Effector memory CD8-positive, alpha-beta T cell (primary cell): ENCODE results near the gene KCNK5.

Source experiments
- ATAC-seq: fragments of 150-1000 bp; cut with Tn5 transposase; replicated peaks from 2 replicates; pipeline ENCODE4 v1.10.0; 2021; ENCODE audit warnings: mild to moderate bottlenecking, moderate library complexity
- DNase-seq, 3 experiments: peaks; one replicate each; pipeline ENCODE4 v3.0.0; 2021
- H3K27ac Mint-ChIP-seq, 2 donors: one replicate each; pipeline ENCODE4 v1.8.0; 2022; ENCODE audit warnings: mild to moderate bottlenecking in 2 of 2, mixed read lengths in 2 of 2, moderate library complexity in 2 of 2
- H3K27me3 Mint-ChIP-seq, 2 donors: one replicate each; pipeline ENCODE4 v1.8.0; 2022; ENCODE audit warnings: mixed read lengths in 2 of 2
- H3K36me3 Mint-ChIP-seq: one replicate; pipeline ENCODE4 v1.8.0; 2022; ENCODE audit warnings: mild to moderate bottlenecking, moderate library complexity, mixed read lengths; ENCODE audit not compliant: insufficient read depth
- H3K4me1 Mint-ChIP-seq, 2 donors: one replicate each; pipeline ENCODE4 v1.8.0; 2022; ENCODE audit warnings: low read depth in 2 of 2, mixed read lengths in 2 of 2
- H3K4me3 Mint-ChIP-seq, 2 donors: one replicate each; pipeline ENCODE4 v1.8.0; 2022; ENCODE audit warnings: mild to moderate bottlenecking in 2 of 2, mixed read lengths in 2 of 2, moderate library complexity in 2 of 2
- H3K9me3 Mint-ChIP-seq, 2 donors: one replicate each; pipeline ENCODE4 v1.8.0; 2022; ENCODE audit warnings: mixed read lengths in 2 of 2

Gene KCNK5

GRCh38 chr6:39206250-39206721 lies 23.0 kb downstream of the KCNK5 start:
- no peaks in the 10 kb centered on the region for H3K27me3 Mint-ChIP-seq
- no peak for ATAC-seq
- no peak overlapping the region for H3K4me3 Mint-ChIP-seq
- peaks cover 7 to 10% of the 10 kb centered on the region in 2 donors for H3K4me1 Mint-ChIP-seq
- DNase-seq = no peak
- H3K36me3 Mint-ChIP-seq = peaks cover 5% of the 10 kb centered on the region
- H3K27ac Mint-ChIP-seq = no peak overlapping the region
- no peaks in the 10 kb centered on the region for H3K9me3 Mint-ChIP-seq

DNA sequence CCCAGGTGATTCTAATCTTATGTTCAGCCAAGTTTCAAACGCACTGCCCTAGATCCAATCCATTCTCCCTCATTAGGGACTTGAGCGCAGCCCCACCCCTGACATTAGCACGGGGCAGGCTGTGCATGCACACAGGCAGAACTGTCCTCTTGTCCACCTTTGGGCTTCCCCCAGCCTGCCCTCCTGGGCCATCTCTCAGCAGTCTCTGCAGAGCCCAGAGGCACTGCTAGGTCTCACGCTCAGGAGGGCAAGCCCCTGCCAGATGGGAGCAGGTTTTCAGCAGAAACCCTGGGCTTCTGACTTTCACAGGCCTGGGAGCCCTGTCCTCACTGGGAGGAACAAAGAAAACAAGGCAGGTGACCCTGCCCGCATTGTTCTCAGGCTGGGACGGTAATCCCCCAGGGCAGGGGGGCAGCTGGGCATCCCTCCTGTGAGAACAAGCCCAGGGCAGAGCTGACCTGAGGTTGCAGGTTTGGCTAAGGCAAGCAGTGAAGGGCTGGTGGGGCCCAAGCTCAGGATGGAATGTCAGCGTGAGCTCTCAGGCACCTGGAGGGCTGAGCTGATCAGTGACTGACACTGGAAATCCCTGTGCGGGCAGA lies 24.5 kb downstream of the KCNK5 start:
- peaks cover 7 to 9% of the 10 kb centered on the region in 2 donors for H3K4me1 Mint-ChIP-seq
- ATAC-seq (no peak), DNase-seq (no peak)
- peak overlapping the region in 1 of 2 donors; percentile 86 for H3K27ac Mint-ChIP-seq
- H3K36me3 Mint-ChIP-seq = peaks cover 5% of the 10 kb centered on the region
- H3K9me3 Mint-ChIP-seq = no peaks in the 10 kb centered on the region
- H3K4me3 Mint-ChIP-seq = no peak overlapping the region
- no peaks in the 10 kb centered on the region for H3K27me3 Mint-ChIP-seq

- ATAC-seq (no peak), DNase-seq (no peak)
- Mint-ChIP-seq H3K27ac (peak overlapping the region; percentile 10 to 86), H3K27me3 (no peaks in the 10 kb centered on the region), H3K9me3 (no peaks in the 10 kb centered on the region), H3K4me3 (no peak overlapping the region), H3K4me1 (peaks cover 7% of the 10 kb centered on the region in 2 donors), H3K36me3 (peaks cover 5% of the 10 kb centered on the region)
These were observed 25.1 kb downstream of the KCNK5 start for GRCh38 chr6:39204160-39204495.

DNA sequence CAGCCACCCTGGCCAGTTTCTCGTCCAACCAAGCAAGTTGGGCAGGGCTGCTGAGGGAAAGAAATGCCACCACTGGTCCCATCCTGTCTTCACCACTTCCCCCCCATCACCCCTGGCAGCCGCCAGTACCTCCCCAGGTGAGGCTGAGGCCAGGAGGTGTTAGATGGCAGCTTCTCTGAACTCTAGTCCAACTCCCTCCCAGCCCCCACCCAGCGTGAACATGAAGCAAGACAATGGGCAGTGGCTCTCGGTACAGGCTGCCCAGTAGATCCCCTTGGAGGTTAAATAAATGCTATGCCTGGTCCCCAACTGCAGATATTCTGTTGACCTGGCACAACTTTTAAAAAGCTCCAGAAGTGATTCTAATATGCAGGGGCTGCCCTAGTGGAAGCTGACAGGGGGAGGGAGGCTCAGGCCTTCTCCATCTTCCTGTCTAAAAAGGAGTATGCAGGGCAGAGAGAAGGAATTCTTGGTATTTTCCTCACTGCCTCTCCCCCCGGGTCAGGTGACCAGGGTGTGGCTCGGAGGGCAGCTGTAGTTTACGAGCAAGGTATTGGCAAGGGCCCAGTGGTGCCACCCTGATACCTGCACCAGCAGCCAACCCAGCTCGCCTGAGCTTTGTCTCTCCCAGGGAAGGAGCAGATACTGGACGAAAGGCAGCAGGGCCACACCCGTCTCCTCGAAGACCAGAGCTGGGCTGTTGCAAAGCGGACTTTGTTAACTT lies 25.7 kb downstream of the KCNK5 start:
- Mint-ChIP-seq H3K9me3 (no peaks in the 10 kb centered on the region), H3K36me3 (peaks cover 5% of the 10 kb centered on the region), H3K4me3 (no peak overlapping the region), H3K27me3 (no peaks in the 10 kb centered on the region), H3K27ac (peak overlapping the region; percentile 10 to 86), H3K4me1 (peaks cover 7% of the 10 kb centered on the region in 2 donors)
- DNase-seq (no peak), ATAC-seq (no peak)

DNA sequence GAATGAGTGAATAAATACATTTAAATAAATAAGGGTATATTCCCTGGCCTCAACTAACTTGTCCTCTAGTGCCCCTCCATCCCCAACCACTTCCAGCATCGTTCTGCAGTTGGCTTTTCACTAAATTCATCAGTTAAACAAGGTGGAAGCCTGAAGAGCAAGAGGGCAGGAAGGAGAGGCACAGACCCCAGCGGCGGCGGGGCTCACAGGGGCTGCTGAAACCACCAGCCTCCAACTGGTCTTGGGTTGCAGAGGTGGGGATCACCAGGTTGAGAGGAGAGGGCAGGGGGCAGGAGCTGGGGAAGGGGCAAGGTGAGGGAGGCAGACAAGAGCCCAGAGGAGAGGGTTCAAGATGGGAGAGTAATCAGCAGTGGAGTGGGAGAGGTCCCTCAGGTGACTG lies 27.1 kb downstream of the KCNK5 start:
- H3K27me3 Mint-ChIP-seq = no peaks in the 10 kb centered on the region
- H3K9me3 Mint-ChIP-seq = no peaks in the 10 kb centered on the region
- H3K27ac Mint-ChIP-seq = no peak overlapping the region
- H3K36me3 Mint-ChIP-seq = peaks cover 3% of the 10 kb centered on the region
- H3K4me3 Mint-ChIP-seq = no peak overlapping the region
- no peak for DNase-seq
- peaks cover 7% of the 10 kb centered on the region in 2 donors for H3K4me1 Mint-ChIP-seq
- no peak for ATAC-seq

GRCh38 chr6:39200498-39201020 lies 28.7 kb downstream of the KCNK5 start:
- H3K4me1 Mint-ChIP-seq = peaks cover 7 to 9% of the 10 kb centered on the region in 2 donors
- H3K9me3 Mint-ChIP-seq = no peaks in the 10 kb centered on the region
- no peaks in the 10 kb centered on the region for H3K27me3 Mint-ChIP-seq
- H3K4me3 Mint-ChIP-seq = no peak overlapping the region
- no peak overlapping the region for H3K27ac Mint-ChIP-seq
- ATAC-seq = no peak
- DNase-seq = no peak
- no peaks in the 10 kb centered on the region for H3K36me3 Mint-ChIP-seq

- ATAC-seq (no peak), DNase-seq (no peak)
- Mint-ChIP-seq H3K27ac (no peak overlapping the region), H3K27me3 (no peaks in the 10 kb centered on the region), H3K9me3 (no peaks in the 10 kb centered on the region), H3K4me3 (no peak overlapping the region), H3K4me1 (peaks cover 7 to 9% of the 10 kb centered on the region in 2 donors), H3K36me3 (no peaks in the 10 kb centered on the region)
These were observed 29.3 kb downstream of the KCNK5 start for GRCh38 chr6:39199976-39200375.

GRCh38 chr6:39199231-39199940 lies 29.9 kb downstream of the KCNK5 start:
- Mint-ChIP-seq H3K36me3 (no peaks in the 10 kb centered on the region), H3K4me3 (no peak overlapping the region), H3K27me3 (no peaks in the 10 kb centered on the region), H3K4me1 (peaks cover 4 to 5% of the 10 kb centered on the region in 2 donors), H3K9me3 (no peaks in the 10 kb centered on the region), H3K27ac (no peak overlapping the region)
- DNase-seq (no peak), ATAC-seq (no peak)

DNA sequence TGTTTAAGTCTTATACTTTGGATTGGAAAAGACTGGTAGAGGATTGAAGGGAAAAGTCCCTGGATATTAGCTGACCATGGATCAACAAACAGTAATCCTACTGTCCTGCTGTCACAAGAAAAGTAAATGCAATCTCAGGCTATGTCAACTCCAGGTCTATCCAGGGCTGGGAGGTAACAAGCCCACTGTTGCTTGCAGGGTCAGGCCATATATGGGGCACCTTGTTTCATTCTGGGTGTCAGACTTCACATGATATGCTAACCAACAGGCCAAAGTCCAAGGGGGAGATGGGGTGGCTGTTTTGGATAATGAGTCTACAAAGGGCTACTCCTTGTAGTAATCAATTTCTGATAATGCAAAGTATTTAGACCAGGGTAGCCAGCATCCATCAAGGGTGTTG lies 30.7 kb downstream of the KCNK5 start:
- H3K27ac Mint-ChIP-seq = no peak overlapping the region
- DNase-seq = no peak
- no peak overlapping the region for H3K4me3 Mint-ChIP-seq
- H3K4me1 Mint-ChIP-seq = peaks cover 0 to 4% of the 10 kb centered on the region in 2 donors
- no peaks in the 10 kb centered on the region for H3K36me3 Mint-ChIP-seq
- no peak for ATAC-seq
- H3K9me3 Mint-ChIP-seq = no peaks in the 10 kb centered on the region
- no peaks in the 10 kb centered on the region for H3K27me3 Mint-ChIP-seq

DNA sequence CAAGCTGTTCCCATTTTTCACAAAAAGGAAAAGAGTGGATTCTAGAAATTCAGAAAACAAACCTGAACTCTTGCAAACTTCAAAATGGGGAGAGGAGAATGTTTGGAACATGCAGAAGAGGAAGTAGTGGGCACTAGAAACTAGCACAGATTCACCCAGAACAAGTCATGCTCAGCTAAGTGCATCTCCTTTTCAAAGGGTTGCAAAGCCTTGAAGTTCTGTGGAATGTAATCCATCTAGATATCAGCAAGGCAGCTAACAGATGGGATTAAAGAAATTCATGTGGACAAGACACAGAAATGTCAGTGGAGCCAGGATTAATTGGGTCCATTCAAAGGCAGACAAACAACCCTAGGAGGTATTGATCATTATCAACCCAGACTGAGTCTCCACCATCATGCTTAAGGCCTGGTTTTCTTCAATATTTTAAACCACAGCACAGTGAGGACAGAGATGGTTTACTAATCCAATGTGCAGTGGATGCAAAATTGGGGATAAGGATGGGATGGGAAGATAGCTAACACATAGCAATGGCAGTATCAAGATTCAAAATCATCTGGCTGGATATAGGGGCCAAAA lies 31.3 kb downstream of the KCNK5 start:
- H3K36me3 Mint-ChIP-seq = no peaks in the 10 kb centered on the region
- H3K27me3 Mint-ChIP-seq = no peaks in the 10 kb centered on the region
- ATAC-seq (no peak), DNase-seq (no peak)
- H3K27ac Mint-ChIP-seq = no peak overlapping the region
- H3K4me3 Mint-ChIP-seq = no peak overlapping the region
- H3K4me1 Mint-ChIP-seq = peaks cover 0 to 4% of the 10 kb centered on the region in 2 donors
- H3K9me3 Mint-ChIP-seq = no peaks in the 10 kb centered on the region

GRCh38 chr6:39197521-39197920 lies 31.8 kb downstream of the KCNK5 start:
- Mint-ChIP-seq H3K36me3 (no peaks in the 10 kb centered on the region), H3K27ac (no peak overlapping the region), H3K4me3 (no peak overlapping the region), H3K4me1 (peaks cover 0 to 1% of the 10 kb centered on the region in 2 donors), H3K27me3 (no peaks in the 10 kb centered on the region), H3K9me3 (no peaks in the 10 kb centered on the region)
- DNase-seq (no peak), ATAC-seq (no peak)

- Mint-ChIP-seq H3K9me3 (no peaks in the 10 kb centered on the region), H3K36me3 (no peaks in the 10 kb centered on the region), H3K4me3 (no peak overlapping the region), H3K4me1 (peaks cover 0 to 1% of the 10 kb centered on the region in 2 donors), H3K27ac (no peak overlapping the region), H3K27me3 (no peaks in the 10 kb centered on the region)
- DNase-seq (no peak), ATAC-seq (no peak)
These were observed 32.6 kb downstream of the KCNK5 start for GRCh38 chr6:39196673-39197091.

DNA sequence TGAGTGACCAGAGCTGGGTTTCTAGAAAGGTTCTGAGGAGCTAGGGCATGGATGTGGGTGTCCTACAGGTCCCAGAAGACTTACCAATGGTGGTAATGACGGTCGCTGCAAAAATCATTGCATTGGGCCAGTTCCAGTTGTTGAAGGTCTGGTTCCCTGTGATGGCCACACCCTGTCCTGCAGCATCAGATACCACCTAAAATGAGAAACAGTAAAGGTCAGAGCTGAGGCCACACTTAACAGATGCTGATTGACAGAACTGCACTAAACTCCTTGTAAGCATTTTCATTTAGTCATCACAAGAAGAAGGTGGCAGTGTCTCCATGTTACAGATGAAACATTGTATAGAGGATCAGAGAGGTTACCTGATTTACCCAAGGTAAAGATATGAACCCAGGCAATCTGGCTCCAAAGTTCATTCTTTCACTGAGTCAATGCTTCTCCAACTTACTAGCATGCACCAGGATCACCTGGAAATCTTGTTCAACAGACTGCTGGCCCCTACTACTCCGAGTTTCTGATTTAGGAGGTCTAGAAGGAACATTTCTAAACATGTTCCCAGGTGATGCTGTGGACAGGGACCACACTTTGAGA lies 33.4 kb downstream of the KCNK5 start:
- no peak for ATAC-seq
- H3K27ac Mint-ChIP-seq = no peak overlapping the region
- H3K36me3 Mint-ChIP-seq = no peaks in the 10 kb centered on the region
- H3K27me3 Mint-ChIP-seq = no peaks in the 10 kb centered on the region
- DNase-seq = no peak
- H3K4me3 Mint-ChIP-seq = no peak overlapping the region
- no peaks in the 10 kb centered on the region for H3K9me3 Mint-ChIP-seq
- peaks cover 0 to 1% of the 10 kb centered on the region in 2 donors for H3K4me1 Mint-ChIP-seq
